ENCODE results near the gene PPFIA2.

The PPFIA2 gene

GRCh38 chr12:81255456-81255855 lies 503.7 kb downstream of the PPFIA2 start:
- no peak for DNase-seq

DNA sequence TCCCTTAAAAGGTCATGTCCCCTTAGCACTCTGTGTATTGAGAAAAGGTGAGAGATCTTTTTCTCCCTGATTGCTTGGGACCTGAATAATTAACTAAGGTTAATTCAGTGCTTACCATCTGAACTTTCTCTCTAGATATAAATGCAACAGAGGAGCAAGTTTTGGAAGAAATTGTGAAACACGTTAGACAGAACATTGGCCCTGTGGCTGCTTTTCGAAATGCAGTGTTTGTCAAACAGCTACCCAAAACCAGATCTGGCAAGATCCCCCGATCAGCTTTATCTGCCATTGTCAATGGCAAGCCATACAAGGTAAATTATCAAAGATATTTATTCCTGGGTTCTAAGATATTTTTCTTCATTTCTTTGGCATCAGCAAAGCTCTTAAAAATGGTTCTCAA lies 505.8 kb downstream of the PPFIA2 start:
- no peak for DNase-seq

GRCh38 chr12:81252228-81252627 lies 506.9 kb downstream of the PPFIA2 start:
- no peak for DNase-seq

GRCh38 chr12:81249976-81250375 lies 509.2 kb downstream of the PPFIA2 start:
- DNase-seq, result no peak

DNA sequence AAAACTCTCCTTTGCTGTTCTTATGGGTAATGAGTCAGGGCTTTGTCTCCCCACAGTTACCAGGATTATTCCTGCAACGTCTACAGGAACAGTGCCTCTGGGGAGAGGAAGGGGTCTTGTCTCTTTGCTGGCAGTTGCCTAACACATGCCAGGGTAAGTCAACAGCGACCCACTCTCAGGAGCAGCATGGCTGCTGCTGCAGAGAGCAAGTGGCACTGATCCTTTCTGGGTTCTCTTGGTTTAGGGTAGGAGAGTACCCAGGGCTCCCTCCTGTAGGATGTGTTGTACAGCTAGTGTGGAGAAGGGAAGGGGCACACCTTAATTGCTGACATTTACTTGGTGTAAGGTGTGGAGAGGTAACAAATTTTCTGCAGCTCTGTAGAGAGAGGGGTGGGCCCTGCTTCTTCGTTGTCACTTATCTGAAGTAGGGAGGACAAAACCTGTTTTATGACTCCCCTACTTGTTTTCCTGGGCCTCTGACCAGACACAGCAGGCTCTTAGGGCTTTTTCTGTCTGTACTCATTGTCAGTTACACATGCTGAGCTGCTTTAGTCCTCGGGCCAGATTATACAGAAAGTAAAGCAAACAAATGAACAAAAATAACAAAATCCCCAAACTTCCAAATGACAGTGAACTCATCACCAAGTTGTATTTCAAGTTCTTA lies 513.1 kb downstream of the PPFIA2 start:
- no peak for DNase-seq

GRCh38 chr12:81245458-81245857 lies 513.7 kb downstream of the PPFIA2 start:
- no peak for DNase-seq

- no peak for DNase-seq
Observed at GRCh38 chr12:81231574-81232368, 527.4 kb downstream of the PPFIA2 start.

GRCh38 chr12:81229759-81230158 lies 529.4 kb downstream of the PPFIA2 start:
- no peak for DNase-seq

DNA sequence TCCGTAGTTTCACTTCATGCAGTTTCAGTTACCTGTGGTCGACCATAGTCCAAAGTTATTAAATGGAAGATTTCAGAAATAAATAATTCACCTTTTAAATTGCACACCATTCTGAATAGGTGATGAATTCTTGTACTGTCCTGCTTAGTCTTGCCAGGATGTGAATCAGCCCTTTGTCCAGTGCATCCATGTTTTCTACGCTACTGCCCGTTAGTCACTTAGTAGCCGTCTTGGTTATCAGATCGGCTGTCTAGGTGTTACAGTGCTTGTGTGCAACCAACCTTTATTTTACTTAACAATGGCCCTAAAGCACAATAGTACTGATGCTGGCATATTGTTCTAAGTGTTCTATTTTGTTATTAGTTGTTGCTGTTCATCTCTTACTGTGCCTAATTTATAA lies 534.5 kb downstream of the PPFIA2 start:
- DNase-seq, result no peak

DNA sequence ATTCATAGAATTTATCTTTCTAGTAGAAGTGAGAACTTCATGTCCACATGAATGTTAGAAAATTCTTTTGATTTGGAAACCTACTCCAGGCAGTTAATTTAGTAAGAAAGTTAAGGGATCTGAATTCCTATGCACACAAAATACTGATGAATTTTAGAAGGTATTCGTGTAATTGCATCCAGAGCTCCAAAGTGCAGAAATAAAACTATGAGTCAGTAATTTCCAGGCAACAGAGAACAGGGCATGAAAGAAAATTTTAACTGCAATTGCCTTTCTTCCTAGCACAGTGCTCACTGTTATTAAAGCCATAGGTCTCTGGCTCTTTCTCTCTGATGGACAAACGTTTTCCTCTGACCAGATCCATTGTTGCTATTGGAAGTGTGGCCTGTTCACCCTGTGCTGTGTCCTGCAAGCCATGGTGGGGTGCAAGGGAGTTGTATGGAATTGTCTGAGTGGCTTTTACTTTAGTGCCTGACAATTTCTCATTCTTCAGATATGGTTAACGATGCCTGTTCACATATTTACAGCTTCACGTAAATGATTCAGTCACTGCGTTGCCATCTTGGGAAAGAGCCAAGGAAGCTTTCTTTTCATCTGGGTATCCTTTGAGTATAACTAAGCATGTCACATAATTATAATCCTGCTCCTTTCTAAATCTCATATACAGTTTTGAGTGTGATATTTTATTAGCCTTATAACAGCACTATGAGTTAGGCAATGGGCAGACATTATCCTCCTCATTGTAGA lies 536.1 kb downstream of the PPFIA2 start:
- DNase-seq, result no peak

DNA sequence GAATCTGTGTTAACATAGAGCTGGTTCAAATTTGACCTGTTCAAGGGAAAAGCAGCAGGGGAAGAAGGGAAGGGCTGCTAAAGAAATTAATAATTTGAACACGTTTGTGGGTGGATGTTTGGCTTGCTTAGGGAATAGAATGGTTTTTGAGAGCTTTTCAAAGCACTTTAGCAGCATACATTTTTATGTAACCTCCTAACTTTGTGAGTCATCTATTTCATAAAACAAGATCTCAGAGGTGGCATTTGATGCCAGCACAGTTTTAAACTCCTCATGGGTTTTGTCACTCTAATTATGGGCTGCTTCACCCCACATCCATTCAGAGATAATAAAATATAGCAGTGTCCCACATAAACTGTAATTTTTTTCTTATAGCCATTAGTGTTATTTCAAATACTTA lies 537.5 kb downstream of the PPFIA2 start:
- DNase-seq, result no peak

- no peak for DNase-seq
Observed at GRCh38 chr12:81216739-81217138, 542.4 kb downstream of the PPFIA2 start.

DNA sequence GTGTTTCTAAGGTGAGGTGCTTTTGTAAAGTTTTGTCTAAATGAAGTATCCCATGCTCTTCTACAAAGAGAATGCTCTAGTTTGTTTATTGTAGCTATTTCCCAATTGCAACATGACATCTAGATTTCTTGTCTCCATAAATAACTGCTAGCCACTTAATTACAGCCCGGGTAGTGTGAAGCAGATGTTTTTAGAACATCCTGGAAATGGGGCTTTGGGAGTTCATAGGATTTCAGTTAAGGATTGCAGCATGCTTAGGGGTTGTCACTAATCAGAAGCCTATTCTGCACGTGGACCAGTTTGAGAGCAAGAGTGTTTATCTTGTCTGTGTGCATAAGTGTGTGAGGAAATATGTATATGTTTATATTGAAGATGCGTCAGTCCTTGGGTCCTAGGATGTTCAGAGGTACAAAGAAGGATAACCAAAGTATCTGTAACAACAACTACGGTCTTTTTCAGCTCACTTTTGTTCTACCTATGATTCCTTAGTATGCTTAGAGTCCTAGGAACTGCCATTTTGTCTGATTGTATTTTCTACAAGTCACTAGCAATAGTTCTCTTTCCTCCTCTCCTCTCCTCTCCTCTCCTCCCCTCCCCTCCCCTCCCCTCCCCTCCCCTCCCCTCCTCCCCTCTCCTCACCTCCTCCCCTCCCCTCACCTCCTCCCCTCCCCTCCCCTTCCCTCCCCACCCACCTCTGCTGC lies 546.0 kb downstream of the PPFIA2 start:
- DNase-seq, result no peak

GRCh38 chr12:81211306-81211705 lies 547.8 kb downstream of the PPFIA2 start:
- DNase-seq, result no peak

GRCh38 chr12:81209772-81210225 lies 549.4 kb downstream of the PPFIA2 start:
- peak; percentile 10 for DNase-seq

GRCh38 chr12:81209012-81209411 lies 550.1 kb downstream of the PPFIA2 start:
- DNase-seq, result no peak

- DNase-seq, result no peak
Observed at GRCh38 chr12:81208187-81208911, 550.8 kb downstream of the PPFIA2 start.
